A172 (cell line): ENCODE measurements around the gene DNAJC5. TPM values are rescaled to one million over a fixed set of nuclear protein-coding genes. Genes with fewer than 3 reads are reported as not detected.
"Not testable (repeated sequence)": the region's sequence is repeated elsewhere in the genome, so short reads cannot be mapped to it uniquely, and the experiment has no call there.

Experiments
- DNase-seq: peaks from one replicate; pipeline ENCODE4 v3.0.0-alpha.2; 2015; ENCODE audit warnings: low spot score
- total RNA-seq: library from RNA; depleted of rRNA; stranded (reverse); fragments of >200 nt; shearing (Covaris generic); gene quantifications from 2 replicates; pipeline ENCODE4 v1.2.3, GENCODE V29; 2014

The DNAJC5 gene
- total RNA-seq, 1 experiment from 2014 or later: 50.2 TPM

GRCh38 chr20:63967330-63968135 is 72.6 kb downstream of the DNAJC5 start:
- no peak for DNase-seq

GRCh38 chr20:63968136-63968927 is 73.4 kb downstream of the DNAJC5 start:
- no peak for DNase-seq

- no peak for DNase-seq
These were observed 74.2 kb downstream of the DNAJC5 start for GRCh38 chr20:63968928-63969760.

- DNase-seq: no peak
These were observed 75.2 kb downstream of the DNAJC5 start, which contains the start of gene ZNF512B for GRCh38 chr20:63969838-63970713. TSS of gene ZNF512B (minus strand) at chr20:63969930. CDS start at chr20:63967950, 1,980 bp downstream.

GRCh38 chr20:63970714-63971431 is 75.9 kb downstream of the DNAJC5 start:
- DNase-seq: no peak

- not testable (repeated sequence) for DNase-seq
These were observed 77.0 kb downstream of the DNAJC5 start for GRCh38 chr20:63971960-63972311.

- DNase-seq: no peak
These were observed 77.6 kb downstream of the DNAJC5 start for GRCh38 chr20:63972312-63973159.

- DNase-seq: no peak
These were observed 78.2 kb downstream of the DNAJC5 start for GRCh38 chr20:63973160-63973479.

GRCh38 chr20:63973636-63974401 is 78.9 kb downstream of the DNAJC5 start:
- peak; percentile 80 for DNase-seq

GRCh38 chr20:63974402-63975200 is 79.7 kb downstream of the DNAJC5 start:
- peak; percentile 27 for DNase-seq

- DNase-seq: not testable (repeated sequence)
These were observed 81.6 kb downstream of the DNAJC5 start for GRCh38 chr20:63976511-63976910.

GRCh38 chr20:63976980-63977738 is 82.2 kb downstream of the DNAJC5 start:
- no peak for DNase-seq

GRCh38 chr20:63977739-63978276 is 82.9 kb downstream of the DNAJC5 start:
- DNase-seq: peak; percentile 90

GRCh38 chr20:63978319-63979228 is 83.6 kb downstream of the DNAJC5 start:
- DNase-seq: peak; percentile 39

- DNase-seq: no peak
These were observed 84.3 kb downstream of the DNAJC5 start for GRCh38 chr20:63979229-63979556.
